PC-9 (cell line): ENCODE data around the gene PARM1. TPM values are rescaled to one million over a fixed set of nuclear protein-coding genes. Genes with fewer than 3 reads are reported as not detected.

Experiments
- BruUV-seq: library from RNA; stranded (reverse); fragments of 400-500 nt; replicated peaks from 2 replicates; lab custom pipeline; 2021; lab: Mats Ljungman, UMichigan
- CTCF ChIA-PET: fragments of 300-600 bp; sonication (Branson Sonifier 250); formaldehyde crosslinking; loops from one replicate; lab custom pipeline; 2022; ENCODE audit warnings: antibody characterized with exemption; lab: Charles Lee
- POLR2A ChIA-PET: fragments of 300-600 bp; sonication (Branson Sonifier 250); formaldehyde crosslinking; loops from one replicate; lab custom pipeline; 2022; ENCODE audit warnings: antibody characterized with exemption; ENCODE audit not compliant: unreplicated experiment; lab: Charles Lee
- DNase-seq, 2 experiments: peaks; one replicate each; pipeline versions ENCODE4 v3.0.0 to v3.0.0-alpha.2; 2015 to 2022; ENCODE audit warnings: mixed read lengths in 1 of 2
- H2AFZ ChIP-seq: fragments of 200-600 bp; sonication (generic); 2 replicates; pipeline ENCODE4 v1.8.1; 2017; ENCODE audit warnings: antibody characterized with exemption
- H3F3A ChIP-seq: fragments of 200-600 bp; sonication (generic); 2 replicates; pipeline ENCODE4 v1.8.1; 2017; ENCODE audit warnings: antibody characterized with exemption, mild to moderate bottlenecking, low read depth; ENCODE audit not compliant: insufficient read depth
- H3K27ac ChIP-seq: fragments of 200-600 bp; sonication (generic); 2 replicates; pipeline ENCODE4 v1.6.1; 2016; ENCODE audit warnings: mixed run types
- H3K27me3 ChIP-seq: fragments of 200-600 bp; sonication (generic); 2 replicates; pipeline ENCODE4 v1.6.1; 2016; ENCODE audit warnings: low read depth, mixed run types; ENCODE audit not compliant: insufficient read depth
- H3K36me3 ChIP-seq: fragments of 200-600 bp; sonication (generic); 2 replicates; pipeline ENCODE4 v1.6.1; 2016; ENCODE audit warnings: low read depth, mixed run types
- H3K4me1 ChIP-seq: fragments of 200-600 bp; sonication (generic); replicated peaks from 2 replicates; pipeline ENCODE4 v1.6.1; 2016; ENCODE audit warnings: mixed run types; ENCODE audit not compliant: insufficient read depth
- H3K4me2 ChIP-seq: fragments of 200-600 bp; sonication (generic); 2 replicates; pipeline ENCODE4 v1.6.1; 2017; ENCODE audit warnings: mixed run types
- H3K4me3 ChIP-seq: fragments of 200-600 bp; sonication (generic); 2 replicates; pipeline ENCODE4 v1.6.1; 2016; ENCODE audit warnings: mixed run types
- H3K79me2 ChIP-seq: fragments of 200-600 bp; sonication (generic); 2 replicates; pipeline ENCODE4 v1.6.1; 2017; ENCODE audit warnings: low read depth, mixed run types
- H3K9me2 ChIP-seq: fragments of 200-600 bp; sonication (generic); 2 replicates; pipeline ENCODE4 v1.8.1; 2017; ENCODE audit warnings: mild to moderate bottlenecking; ENCODE audit not compliant: insufficient read depth
- H3K9me3 ChIP-seq: fragments of 200-600 bp; sonication (generic); 2 replicates; pipeline ENCODE4 v1.8.1; 2016; ENCODE audit warnings: low read depth; ENCODE audit not compliant: insufficient read depth
- H4K20me1 ChIP-seq: fragments of 200-600 bp; sonication (generic); 2 replicates; pipeline ENCODE4 v1.8.1; 2017; ENCODE audit not compliant: insufficient read depth
- CTCF ChIP-seq: fragments of 200-600 bp; sonication (generic); conservative IDR thresholded peaks from 2 replicates; pipeline ENCODE4 v1.6.1; 2017; ENCODE audit warnings: mixed run types, antibody characterized with exemption, mild to moderate bottlenecking, moderate library complexity
- EZH2 ChIP-seq: fragments of 200-600 bp; sonication (generic); IDR thresholded peaks from 2 replicates; pipeline ENCODE4 v1.8.0; 2017; ENCODE audit warnings: antibody characterized with exemption, low read depth
- intact Hi-C: fragments of 100-400 bp; cut with micrococcal nuclease; formaldehyde crosslinking; loops from one replicate; pipeline ENCODE4 v1.10.0; 2022; ENCODE audit not compliant: unreplicated experiment
- total RNA-seq: library from RNA; stranded (reverse); gene quantifications from 2 replicates; pipeline ENCODE4 v1.2.3, GENCODE V29; 2021

The PARM1 gene
- total RNA-seq, 1 experiment from 2014 or later = 0.44 TPM

- no peaks in the 10 kb centered on the region for H3F3A ChIP-seq
- H3K4me1 ChIP-seq = no peaks in the 10 kb centered on the region
- H4K20me1 ChIP-seq = no peaks in the 10 kb centered on the region
- ChIA-PET CTCF (no interaction called here), POLR2A (no interaction called here)
- no peaks in the 10 kb centered on the region for H3K27me3 ChIP-seq
- H2AFZ ChIP-seq = no peak overlapping the region
- intact Hi-C loops = no loop called here
- no peaks in the 10 kb centered on the region for H3K79me2 ChIP-seq
- no TSS peak for BruUV-seq
- H3K9me3 ChIP-seq = no peaks in the 10 kb centered on the region; the same call in 1 of the 2 replicates
- H3K36me3 ChIP-seq = no peaks in the 10 kb centered on the region
- TF ChIP-seq CTCF (no peak), EZH2 (no peak)
- no peak overlapping the region for H3K27ac ChIP-seq
- H3K4me2 ChIP-seq = no peak overlapping the region
- no peak for DNase-seq
- no peak overlapping the region for H3K4me3 ChIP-seq
- H3K9me2 ChIP-seq = no peaks in the 10 kb centered on the region
These were observed 26.0 kb downstream of the PARM1 start for GRCh38 chr4:74958881-74959280.

- no TSS peak for BruUV-seq
- H3K9me2 ChIP-seq = no peaks in the 10 kb centered on the region
- no peaks in the 10 kb centered on the region for H3K79me2 ChIP-seq
- no peaks in the 10 kb centered on the region for H3K4me1 ChIP-seq
- H3K4me3 ChIP-seq = no peak overlapping the region
- no peak overlapping the region for H3K4me2 ChIP-seq
- DNase-seq = no peak
- no peaks in the 10 kb centered on the region; the same call in 1 of the 2 replicates for H3K9me3 ChIP-seq
- no peak overlapping the region for H3K27ac ChIP-seq
- TF ChIP-seq CTCF (no peak), EZH2 (no peak)
- intact Hi-C loops = no loop called here
- H3K36me3 ChIP-seq = no peaks in the 10 kb centered on the region
- ChIA-PET POLR2A (no interaction called here), CTCF (no interaction called here)
- no peaks in the 10 kb centered on the region for H4K20me1 ChIP-seq
- no peaks in the 10 kb centered on the region for H3F3A ChIP-seq
- no peak overlapping the region for H2AFZ ChIP-seq
- H3K27me3 ChIP-seq = no peaks in the 10 kb centered on the region
These were observed 28.3 kb downstream of the PARM1 start for GRCh38 chr4:74961230-74961629.

- ChIA-PET CTCF (no interaction called here), POLR2A (no interaction called here)
- no TSS peak for BruUV-seq
These were observed 29.7 kb downstream of the PARM1 start for GRCh38 chr4:74962584-74962983.

More at GRCh38 chr4:74962584-74962983, 29.7 kb downstream of the PARM1 start:
- intact Hi-C loops = no loop called here
- Histone ChIP-seq H3K27me3 (no peaks in the 10 kb centered on the region), H3K4me2 (no peak overlapping the region), H3K4me1 (no peaks in the 10 kb centered on the region), H3F3A (no peaks in the 10 kb centered on the region), H4K20me1 (no peaks in the 10 kb centered on the region), H3K36me3 (no peaks in the 10 kb centered on the region), H3K79me2 (no peaks in the 10 kb centered on the region), H3K27ac (no peak overlapping the region), H3K4me3 (no peak overlapping the region), H3K9me3 (no peaks in the 10 kb centered on the region; the same call in 1 of the 2 replicates), H2AFZ (no peak overlapping the region), H3K9me2 (no peaks in the 10 kb centered on the region)
- TF ChIP-seq CTCF (no peak), EZH2 (no peak)
- DNase-seq = no peak
